H9 (cell line): ENCODE data around the gene NTMT1. TPM values are rescaled to one million over a fixed set of nuclear protein-coding genes. Genes with fewer than 3 reads are reported as not detected.

Experiments used
- DNase-seq: peaks from one replicate; pipeline ENCODE4 v3.0.0-alpha.2; 2017
- H2AFZ ChIP-seq: one replicate; pipeline ENCODE4 v1.6.1; 2013; ENCODE audit warnings: mild to moderate bottlenecking, low read length, control low read depth, moderate library complexity
- H2AK5ac ChIP-seq: 2 replicates; pipeline ENCODE4 v1.6.1; 2013; ENCODE audit warnings: low read length, control low read depth, mixed read lengths; ENCODE audit not compliant: insufficient read length
- H2BK120ac ChIP-seq: one replicate; pipeline ENCODE4 v1.6.1; 2013; ENCODE audit warnings: low read depth, mild to moderate bottlenecking, low read length, control low read depth, inconsistent platforms; ENCODE audit not compliant: poor library complexity, severe bottlenecking
- H2BK12ac ChIP-seq: 2 replicates; pipeline ENCODE4 v1.6.1; 2013; ENCODE audit warnings: low read length, control low read depth, mixed read lengths, low read depth; ENCODE audit not compliant: insufficient read length
- H2BK15ac ChIP-seq: 2 replicates; pipeline ENCODE4 v1.6.1; 2013; ENCODE audit warnings: low read depth, low read length, control low read depth
- H2BK20ac ChIP-seq: one replicate; pipeline ENCODE4 v1.6.1; 2013; ENCODE audit warnings: low read depth, mild to moderate bottlenecking, low read length, control low read depth, inconsistent platforms; ENCODE audit not compliant: poor library complexity, severe bottlenecking
- H2BK5ac ChIP-seq: 2 replicates; pipeline ENCODE4 v1.6.1; 2013; ENCODE audit warnings: low read length, control low read depth, mixed read lengths; ENCODE audit not compliant: insufficient read length
- H3K14ac ChIP-seq: 2 replicates; pipeline ENCODE4 v1.6.1; 2013; ENCODE audit warnings: low read length, control low read depth; ENCODE audit not compliant: insufficient read depth
- H3K18ac ChIP-seq: 2 replicates; pipeline ENCODE4 v1.6.1; 2013; ENCODE audit warnings: low read depth, mild to moderate bottlenecking, mixed read lengths, low read length, control low read depth; ENCODE audit not compliant: insufficient read length
- H3K23ac ChIP-seq: 2 replicates; pipeline ENCODE4 v1.6.1; 2013; ENCODE audit warnings: low read length, control low read depth, mixed read lengths, low read depth; ENCODE audit not compliant: insufficient read length
- H3K23me2 ChIP-seq: 2 replicates; pipeline ENCODE4 v1.6.1; 2013; ENCODE audit warnings: low read depth, mild to moderate bottlenecking, mixed read lengths, low read length, control low read depth; ENCODE audit not compliant: insufficient read length, poor library complexity, severe bottlenecking
- H3K27ac ChIP-seq: 2 replicates; pipeline ENCODE4 v1.5.1; 2013; ENCODE audit warnings: low read length, control low read depth, mixed read lengths, low read depth; ENCODE audit not compliant: insufficient read length
- H3K27me3 ChIP-seq: 2 replicates; pipeline ENCODE4 v1.6.1; 2013; ENCODE audit warnings: low read length, control low read depth, inconsistent platforms; ENCODE audit not compliant: insufficient read depth
- H3K4ac ChIP-seq: 2 replicates; pipeline ENCODE4 v1.6.1; 2013; ENCODE audit warnings: low read depth, mild to moderate bottlenecking, control low read depth, inconsistent platforms, low read length, moderate library complexity
- H3K4me1 ChIP-seq: 2 replicates; pipeline ENCODE4 v1.6.1; 2013; ENCODE audit warnings: low read length, control low read depth, inconsistent platforms; ENCODE audit not compliant: insufficient read depth
- H3K4me2 ChIP-seq: 2 replicates; pipeline ENCODE4 v1.6.1; 2013; ENCODE audit warnings: low read length, control low read depth, mixed read lengths; ENCODE audit not compliant: insufficient read length, insufficient read depth
- H3K56ac ChIP-seq: 2 replicates; pipeline ENCODE4 v1.6.1; 2013; ENCODE audit warnings: low read depth, mild to moderate bottlenecking, mixed read lengths, low read length, control low read depth; ENCODE audit not compliant: insufficient read length
- H3K79me1 ChIP-seq: 2 replicates; pipeline ENCODE4 v1.6.1; 2013; ENCODE audit warnings: low read depth, mild to moderate bottlenecking, moderate library complexity, low read length, control low read depth, inconsistent platforms; ENCODE audit not compliant: insufficient read depth, poor library complexity, severe bottlenecking
- H3K79me2 ChIP-seq: 2 replicates; pipeline ENCODE4 v1.6.1; 2013; ENCODE audit warnings: low read length, control low read depth, inconsistent platforms; ENCODE audit not compliant: insufficient read depth
- H3K9ac ChIP-seq: 2 replicates; pipeline ENCODE4 v1.6.1; 2013; ENCODE audit warnings: low read length, control low read depth, mixed read lengths; ENCODE audit not compliant: insufficient read length; ENCODE audit errors: extremely low read depth
- H3K9me3 ChIP-seq: one replicate; pipeline ENCODE4 v1.6.1; 2013; ENCODE audit warnings: low read depth, low read length, inconsistent platforms; ENCODE audit not compliant: control insufficient read depth
- H3T11ph ChIP-seq: one replicate; pipeline ENCODE4 v1.6.1; 2013; ENCODE audit warnings: mild to moderate bottlenecking, low read length, control low read depth, inconsistent platforms
- H4K20me1 ChIP-seq: one replicate; pipeline ENCODE4 v1.6.1; 2013; ENCODE audit not compliant: control insufficient read depth, insufficient read length, insufficient read depth
- H4K5ac ChIP-seq: 2 replicates; pipeline ENCODE4 v1.6.1; 2013; ENCODE audit warnings: low read depth, mild to moderate bottlenecking, mixed read lengths, low read length, control low read depth; ENCODE audit not compliant: insufficient read length
- H4K8ac ChIP-seq: replicated peaks from 2 replicates; pipeline ENCODE4 v1.6.1; 2013; ENCODE audit warnings: low read length, control low read depth, mixed read lengths, low read depth; ENCODE audit not compliant: insufficient read length
- H4K91ac ChIP-seq: 2 replicates; pipeline ENCODE4 v1.6.1; 2013; ENCODE audit warnings: low read depth, mild to moderate bottlenecking, moderate library complexity, mixed read lengths, low read length, control low read depth; ENCODE audit not compliant: insufficient read length
- H3K27ac Mint-ChIP-seq, 3 experiments: 2 replicates in 2 of 3; 3 replicates in 1 of 3; pipeline ENCODE4 v1.8.0; 2020 to 2021; ENCODE audit warnings: mixed read lengths in 3 of 3, mild to moderate bottlenecking in 1 of 3, moderate library complexity in 1 of 3
- H3K27me3 Mint-ChIP-seq: 2 replicates; pipeline ENCODE4 v1.8.0; 2021; ENCODE audit warnings: low read depth, mild to moderate bottlenecking, moderate library complexity, mixed read lengths
- H3K36me3 Mint-ChIP-seq, 3 experiments: 2 replicates in 2 of 3; 3 replicates in 1 of 3; pipeline ENCODE4 v1.8.0; 2020 to 2021; ENCODE audit warnings: low read depth in 3 of 3, mixed read lengths in 3 of 3; ENCODE audit not compliant: insufficient read depth in 1 of 3
- H3K4me1 Mint-ChIP-seq, 2 experiments: 2 replicates each; pipeline ENCODE4 v1.8.0; 2020; ENCODE audit warnings: mixed read lengths in 2 of 2
- H3K4me3 Mint-ChIP-seq, 2 experiments: 2 replicates in 1 of 2; 3 replicates in 1 of 2; pipeline ENCODE4 v1.8.0; 2020 to 2021; ENCODE audit warnings: mild to moderate bottlenecking in 2 of 2, mixed read lengths in 2 of 2, moderate library complexity in 1 of 2
- H3K9me3 Mint-ChIP-seq, 2 experiments: 2 replicates in 1 of 2; 3 replicates in 1 of 2; pipeline ENCODE4 v1.8.0; 2020; ENCODE audit warnings: mild to moderate bottlenecking in 2 of 2, mixed read lengths in 2 of 2, moderate library complexity in 1 of 2
- WGBS: extraction: QIAGEN DNeasy Blood & Tissue Kit; methylation state at CpG from one replicate; pipeline ENCODE4 v1.1.7; 2013; ENCODE audit warnings: missing lambda C conversion rate, low lambda C conversion rate, mixed read lengths; ENCODE audit not compliant: insufficient read length; ENCODE audit errors: extremely low coverage; 5-methylcytosine and 5-hydroxymethylcytosine counted together
- total RNA-seq: library from RNA; stranded (reverse); gene quantifications from 2 replicates; pipeline ENCODE4 v1.2.1, GENCODE V29; 2021
- TF ChIP-seq, protein P1 (sequence below): fragments of 200-600 bp; sonication (generic); conservative IDR thresholded peaks from 3 replicates; pipeline ENCODE4 v1.8.0; 2021; ENCODE audit warnings: antibody characterized with exemption, mild to moderate bottlenecking

The NTMT1 gene
- total RNA-seq, 1 experiment from 2014 or later = 57.9 TPM

DNA sequence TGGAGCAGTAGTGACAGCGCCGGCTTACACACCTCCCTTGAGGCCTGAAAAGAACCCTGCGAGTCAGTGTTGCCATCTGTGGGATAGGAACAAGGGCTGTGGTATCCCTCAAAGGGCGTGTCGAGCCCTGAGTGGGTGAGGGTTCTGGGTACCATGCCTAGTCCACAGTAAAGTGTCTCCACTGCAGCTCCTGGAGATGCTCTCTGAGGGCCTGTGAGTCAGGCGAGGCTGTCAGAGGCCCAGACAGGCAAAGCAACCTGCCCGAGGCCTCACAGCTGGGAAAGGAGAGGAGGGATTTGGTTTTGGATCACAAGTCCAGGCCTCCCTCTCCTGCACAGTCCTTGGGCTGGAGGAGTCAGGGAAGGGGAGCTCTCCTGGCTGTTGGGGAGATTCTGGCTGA, 45.6 kb downstream of the NTMT1 start:
- H2BK5ac ChIP-seq = no peak overlapping the region
- Mint-ChIP-seq H3K27ac (no peak overlapping the region), H3K36me3 (no peaks in the 10 kb centered on the region), H3K4me3 (no peak overlapping the region), H3K27me3 (peaks cover 16% of the 10 kb centered on the region), H3K4me1 (peaks cover 11 to 12% of the 10 kb centered on the region in 2 experiments), H3K9me3 (no peaks in the 10 kb centered on the region)
- H3K27me3 ChIP-seq = no peaks in the 10 kb centered on the region
- H3K18ac ChIP-seq = no peak overlapping the region
- no peak overlapping the region for H3K27ac ChIP-seq
- no peaks in the 10 kb centered on the region for H3K79me1 ChIP-seq
- no peak overlapping the region for H2BK20ac ChIP-seq
- no peak overlapping the region for H4K8ac ChIP-seq
- H3K4me2 ChIP-seq = no peak overlapping the region
- H3K9ac ChIP-seq = no peak overlapping the region
- no peaks in the 10 kb centered on the region for H3K9me3 ChIP-seq
- no peaks in the 10 kb centered on the region for H3K23me2 ChIP-seq
- no peak overlapping the region for H2BK120ac ChIP-seq
- DNase-seq = no peak
- H3K14ac ChIP-seq = no peak overlapping the region; the same call in 1 of the 2 replicates
- no peak overlapping the region for H3K56ac ChIP-seq
- H3K4me1 ChIP-seq = no peaks in the 10 kb centered on the region; the same call in 1 of the 2 replicates
- H3K4ac ChIP-seq = no peak overlapping the region
- H4K91ac ChIP-seq = no peak overlapping the region
- no peak overlapping the region for H3T11ph ChIP-seq
- H4K20me1 ChIP-seq = no peaks in the 10 kb centered on the region
- H3K79me2 ChIP-seq = no peaks in the 10 kb centered on the region
- H4K5ac ChIP-seq = no peak overlapping the region
- no peak overlapping the region for H2AK5ac ChIP-seq
- H3K23ac ChIP-seq = no peak overlapping the region
- no peak overlapping the region for H2BK12ac ChIP-seq
- TF ChIP-seq, protein P1, sequence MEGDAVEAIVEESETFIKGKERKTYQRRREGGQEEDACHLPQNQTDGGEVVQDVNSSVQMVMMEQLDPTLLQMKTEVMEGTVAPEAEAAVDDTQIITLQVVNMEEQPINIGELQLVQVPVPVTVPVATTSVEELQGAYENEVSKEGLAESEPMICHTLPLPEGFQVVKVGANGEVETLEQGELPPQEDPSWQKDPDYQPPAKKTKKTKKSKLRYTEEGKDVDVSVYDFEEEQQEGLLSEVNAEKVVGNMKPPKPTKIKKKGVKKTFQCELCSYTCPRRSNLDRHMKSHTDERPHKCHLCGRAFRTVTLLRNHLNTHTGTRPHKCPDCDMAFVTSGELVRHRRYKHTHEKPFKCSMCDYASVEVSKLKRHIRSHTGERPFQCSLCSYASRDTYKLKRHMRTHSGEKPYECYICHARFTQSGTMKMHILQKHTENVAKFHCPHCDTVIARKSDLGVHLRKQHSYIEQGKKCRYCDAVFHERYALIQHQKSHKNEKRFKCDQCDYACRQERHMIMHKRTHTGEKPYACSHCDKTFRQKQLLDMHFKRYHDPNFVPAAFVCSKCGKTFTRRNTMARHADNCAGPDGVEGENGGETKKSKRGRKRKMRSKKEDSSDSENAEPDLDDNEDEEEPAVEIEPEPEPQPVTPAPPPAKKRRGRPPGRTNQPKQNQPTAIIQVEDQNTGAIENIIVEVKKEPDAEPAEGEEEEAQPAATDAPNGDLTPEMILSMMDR = no peak
- H2AFZ ChIP-seq = no peak overlapping the region
- H2BK15ac ChIP-seq = no peak overlapping the region
- no CpG with 5 or more reads among the region's 7 CpGs for WGBS
